Skeletal muscle cell (primary cell): ENCODE results near the gene PHYKPL.
"Not testable (repeated sequence)": the region's sequence is repeated elsewhere in the genome, so short reads cannot be mapped to it uniquely, and the experiment has no call there.

Experiments used
- DNase-seq: peaks from one replicate; pipeline ENCODE4 v3.0.0-alpha.2; 2010; ENCODE audit warnings: low read depth
- H3K4me3 ChIP-seq: 2 replicates; pipeline ENCODE4 v1.5.1; 2011; ENCODE audit warnings: low read depth, mild to moderate bottlenecking, control low read depth, low read length, moderate library complexity

PHYKPL gene

DNA sequence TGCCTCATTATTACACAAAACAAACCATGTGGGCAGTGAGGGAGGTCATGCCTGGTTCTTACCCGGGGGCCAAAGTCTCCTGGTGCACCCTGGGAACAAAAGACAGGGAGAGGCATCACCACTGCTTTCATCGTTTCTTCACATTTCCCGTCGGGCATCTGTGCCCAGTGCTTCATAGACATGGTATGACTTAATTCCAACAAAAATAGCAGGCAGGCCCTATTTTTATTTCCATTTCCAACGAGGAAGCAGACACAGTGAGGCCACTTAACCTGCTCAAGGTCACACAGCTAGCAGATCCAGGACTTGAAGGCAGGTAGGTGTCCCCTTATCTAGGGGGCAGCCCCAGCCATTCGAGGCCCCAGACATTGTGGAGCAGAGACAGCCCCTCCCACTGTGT lies 34.6 kb upstream of the PHYKPL start:
- DNase-seq: no peak
- no peak overlapping the region for H3K4me3 ChIP-seq

DNA sequence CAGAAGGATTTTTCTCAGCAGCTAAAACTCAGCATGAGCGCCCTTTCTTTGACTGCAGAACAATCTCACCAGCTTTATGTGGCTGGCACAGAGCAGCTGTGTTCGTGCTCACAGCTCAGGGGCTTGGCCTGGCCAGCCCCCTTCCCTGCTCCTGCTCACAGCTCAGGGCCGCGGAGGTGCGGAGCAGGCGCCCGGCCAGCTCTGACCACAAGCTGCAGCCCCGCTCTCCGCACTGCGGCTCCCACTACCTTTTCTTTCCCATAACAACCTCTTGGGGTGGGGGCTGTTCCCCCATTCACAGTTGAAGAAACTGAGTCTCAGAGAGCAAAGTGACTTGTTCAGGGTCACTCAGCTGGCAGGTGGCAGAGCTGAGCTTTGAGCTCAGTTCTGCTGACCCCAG lies 34.0 kb upstream of the PHYKPL start:
- H3K4me3 ChIP-seq: no peak overlapping the region
- DNase-seq: no peak

DNA sequence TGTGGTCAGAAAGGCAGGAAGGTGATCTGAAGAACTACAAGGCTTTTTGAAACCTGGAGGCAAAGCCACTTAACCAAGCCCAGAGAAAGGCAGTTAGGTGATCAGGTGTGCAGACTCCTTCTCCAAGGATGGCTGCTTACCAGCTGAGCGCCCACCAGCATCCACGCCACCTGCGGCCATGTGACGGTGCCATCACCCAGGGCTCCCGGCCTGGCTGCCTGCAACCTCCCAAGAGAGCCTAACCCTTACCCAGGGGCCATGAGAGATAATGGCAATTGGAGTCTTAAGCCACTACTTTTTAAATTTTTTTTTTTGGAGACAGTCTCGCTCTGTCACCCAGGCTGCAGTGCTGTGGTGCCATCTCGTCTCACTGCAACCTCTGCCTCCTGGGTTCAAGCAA lies 33.1 kb upstream of the PHYKPL start:
- H3K4me3 ChIP-seq: no peak overlapping the region
- no peak for DNase-seq

DNA sequence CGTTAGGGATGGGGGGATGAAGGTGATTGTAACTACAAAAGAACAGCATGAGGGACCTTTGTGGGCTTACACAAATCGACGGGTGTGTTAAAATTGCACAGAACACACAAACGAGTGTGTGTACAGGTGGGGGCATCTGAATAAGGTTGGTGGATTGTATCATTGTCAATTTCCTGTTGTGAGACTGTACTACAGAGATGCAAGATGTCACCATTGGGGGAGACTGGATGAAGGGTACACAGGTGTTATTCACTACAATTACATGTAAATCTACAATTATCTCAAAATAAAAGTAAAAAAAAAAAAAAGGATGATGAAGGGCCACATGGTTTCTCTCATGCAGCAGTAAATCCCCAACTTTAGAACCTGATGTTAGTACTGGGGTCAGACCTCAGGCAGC lies 31.4 kb upstream of the PHYKPL start:
- no peak for DNase-seq
- H3K4me3 ChIP-seq: no peak overlapping the region

GRCh38 chr5:178261666-178262600 lies 29.3 kb upstream of the PHYKPL start:
- no peak for DNase-seq
- H3K4me3 ChIP-seq: no peak overlapping the region

GRCh38 chr5:178259623-178260536 lies 27.3 kb upstream of the PHYKPL start:
- no peak for DNase-seq
- no peak overlapping the region for H3K4me3 ChIP-seq

DNA sequence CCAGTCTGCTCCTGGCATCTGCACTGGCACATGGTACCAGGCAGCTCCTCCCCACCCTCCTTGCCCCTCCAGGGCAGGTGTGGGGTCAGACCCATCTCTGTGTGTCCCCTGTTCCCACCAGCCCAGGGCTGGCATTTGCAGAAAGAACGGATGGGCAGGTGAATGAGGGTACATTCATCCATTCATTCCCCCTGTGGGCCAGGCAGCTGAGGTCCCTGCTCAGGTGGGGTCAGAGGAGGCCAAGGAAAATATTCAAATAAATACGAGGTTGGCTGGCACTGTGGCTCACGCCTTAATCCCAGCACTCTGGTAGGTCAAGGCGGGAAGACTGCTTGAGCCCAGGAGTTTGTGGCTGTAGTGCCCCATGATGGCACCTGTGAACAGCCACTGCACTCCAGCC lies 25.0 kb upstream of the PHYKPL start:
- no peak for DNase-seq
- H3K4me3 ChIP-seq: no peak overlapping the region

- DNase-seq: no peak
- no peak overlapping the region for H3K4me3 ChIP-seq
Measured at GRCh38 chr5:178256746-178257145, 24.1 kb upstream of the PHYKPL start.

DNA sequence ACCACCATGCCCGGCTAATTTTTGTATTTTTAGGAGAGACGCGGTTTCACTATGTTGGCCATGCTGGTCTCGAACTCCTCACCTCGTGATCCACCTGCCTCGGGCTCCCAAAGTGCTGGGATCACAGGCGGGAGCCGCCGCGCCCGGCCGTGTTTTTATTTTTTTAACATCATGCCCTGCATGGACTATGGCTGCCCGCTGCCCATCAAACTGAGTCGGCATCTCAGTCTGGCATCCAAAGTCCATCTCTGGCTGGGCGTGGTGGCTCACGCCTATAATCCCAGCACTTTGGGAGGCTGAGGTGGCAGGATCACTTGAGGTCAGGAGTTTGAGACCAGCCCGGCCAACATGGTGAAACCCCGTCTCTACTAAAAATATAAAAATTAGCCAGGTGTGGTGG lies 21.0 kb upstream of the PHYKPL start:
- not testable (repeated sequence) for DNase-seq

DNA sequence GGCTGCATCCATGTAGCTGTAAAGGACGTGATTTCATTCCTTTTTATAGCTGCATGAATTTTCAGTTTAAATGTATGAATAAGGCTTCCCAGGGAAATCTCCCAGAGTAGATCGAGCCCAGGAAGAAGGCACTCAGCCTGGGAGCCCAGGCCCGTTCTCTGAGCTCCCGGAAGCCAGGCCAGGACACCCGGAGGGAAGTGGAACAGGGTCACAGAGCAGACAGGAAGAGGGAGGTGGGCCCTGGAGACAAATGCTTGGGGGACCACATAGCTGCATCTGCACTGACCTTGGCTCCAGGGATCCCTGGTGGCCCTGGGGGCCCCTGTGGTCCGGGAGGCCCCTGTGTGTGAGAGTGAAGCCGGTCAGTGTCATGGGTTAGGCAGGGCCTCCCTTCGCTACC lies 19.7 kb upstream of the PHYKPL start:
- H3K4me3 ChIP-seq: no peak overlapping the region
- DNase-seq: no peak

More for the DNA sequence above, 21.0 kb upstream of the PHYKPL start:
- H3K4me3 ChIP-seq: not testable (repeated sequence)

DNA sequence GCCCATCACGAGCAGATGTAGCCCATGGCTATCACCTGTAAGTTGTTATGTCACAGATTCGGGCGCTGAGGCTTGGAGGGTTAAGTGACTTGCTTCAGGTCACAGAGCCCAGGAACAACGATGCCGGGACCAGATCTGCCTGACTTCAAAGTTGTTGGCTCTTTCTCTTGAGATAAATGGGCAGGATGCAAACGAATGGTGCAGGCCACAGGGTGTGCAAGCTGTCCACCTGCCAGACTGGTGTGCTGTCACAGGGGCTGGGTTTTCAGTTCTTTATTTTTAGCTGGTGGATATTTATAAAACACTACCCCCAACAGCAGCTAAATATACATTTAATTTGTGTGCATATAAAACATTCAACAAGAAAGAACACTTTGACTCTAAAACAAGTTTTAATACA lies 17.7 kb upstream of the PHYKPL start:
- no peak for DNase-seq
- no peak overlapping the region for H3K4me3 ChIP-seq

DNA sequence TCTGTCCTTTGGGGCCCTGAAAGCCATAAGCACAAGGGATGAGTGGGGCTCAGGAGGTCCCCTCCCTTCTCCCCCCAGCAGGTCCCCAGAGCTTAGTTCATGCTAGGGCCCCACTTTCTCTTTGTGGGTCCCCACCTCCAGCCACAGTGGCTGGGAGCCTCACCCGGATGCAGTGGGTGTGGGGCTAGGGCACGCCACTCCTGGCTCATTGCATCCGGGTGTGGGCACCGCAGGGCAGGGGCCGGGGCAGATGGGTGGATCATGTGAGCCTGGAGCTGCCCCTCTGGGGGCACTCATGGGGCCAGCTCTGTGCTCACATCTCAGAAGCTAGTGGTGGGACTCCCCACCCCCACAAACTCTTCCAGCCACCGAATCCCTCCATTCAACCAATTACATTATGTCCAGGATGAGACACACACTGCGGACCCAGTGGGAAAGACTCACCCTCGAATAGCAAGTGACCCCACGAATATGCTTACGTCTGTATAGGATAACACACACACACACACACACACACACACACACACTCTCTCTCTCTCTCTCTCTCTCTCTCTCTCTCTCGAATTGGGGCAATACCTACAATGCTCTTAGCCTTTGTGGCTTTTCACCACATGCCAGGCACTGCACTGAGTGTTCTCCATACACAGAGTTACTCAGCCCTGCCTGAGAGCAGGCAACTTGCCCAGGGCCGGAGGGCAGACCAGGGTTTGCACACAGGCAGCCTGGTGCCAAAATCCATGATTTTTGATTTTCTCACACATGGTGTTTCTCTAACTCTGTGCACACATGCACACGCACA lies 16.8 kb upstream of the PHYKPL start:
- DNase-seq: peak; percentile 27

DNA sequence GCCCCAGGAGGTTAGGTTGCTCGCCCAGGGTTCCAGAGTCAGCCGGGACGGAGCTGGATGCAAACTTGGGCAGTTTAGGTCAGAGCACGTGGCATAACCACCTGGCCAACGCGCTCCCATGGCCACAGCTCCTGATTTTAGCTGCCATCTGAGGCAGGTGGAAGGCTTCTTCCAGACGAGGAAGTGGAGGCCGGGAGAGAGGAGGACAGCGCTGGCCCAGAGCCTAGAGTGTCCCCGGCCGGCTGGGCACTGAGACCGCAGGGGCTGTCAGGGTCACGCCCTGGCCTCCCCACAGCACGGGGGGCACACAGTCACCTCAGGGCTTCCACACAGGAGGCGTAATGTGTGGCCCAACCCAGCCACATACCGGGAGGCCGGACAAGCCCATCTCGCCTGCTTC lies 16.1 kb upstream of the PHYKPL start:
- H3K4me3 ChIP-seq: no peak overlapping the region
- DNase-seq: no peak

More for the DNA sequence above, 16.8 kb upstream of the PHYKPL start:
- H3K4me3 ChIP-seq: no peak overlapping the region

GRCh38 chr5:178247481-178248456 lies 15.2 kb upstream of the PHYKPL start:
- no peak overlapping the region for H3K4me3 ChIP-seq
- no peak for DNase-seq

GRCh38 chr5:178246624-178247279 lies 14.2 kb upstream of the PHYKPL start:
- H3K4me3 ChIP-seq: no peak overlapping the region
- no peak for DNase-seq

DNA sequence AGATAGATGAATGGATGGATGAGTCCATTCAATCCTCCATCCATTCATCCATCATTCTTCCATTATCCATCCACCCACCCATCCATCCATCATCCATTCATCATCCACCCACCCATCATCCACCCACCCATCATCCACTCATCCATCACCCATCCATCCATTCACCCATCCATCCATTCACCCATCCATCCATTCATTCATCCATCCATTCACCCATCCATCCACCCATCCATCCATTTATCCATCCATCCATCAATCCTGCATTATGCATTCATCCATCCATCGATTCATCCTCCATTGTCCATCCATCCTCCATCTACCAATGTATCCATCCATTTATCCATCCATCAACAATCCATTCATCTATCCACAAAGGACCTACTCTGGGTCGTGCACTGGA lies 12.8 kb upstream of the PHYKPL start:
- no peak for DNase-seq
- H3K4me3 ChIP-seq: no peak overlapping the region

DNA sequence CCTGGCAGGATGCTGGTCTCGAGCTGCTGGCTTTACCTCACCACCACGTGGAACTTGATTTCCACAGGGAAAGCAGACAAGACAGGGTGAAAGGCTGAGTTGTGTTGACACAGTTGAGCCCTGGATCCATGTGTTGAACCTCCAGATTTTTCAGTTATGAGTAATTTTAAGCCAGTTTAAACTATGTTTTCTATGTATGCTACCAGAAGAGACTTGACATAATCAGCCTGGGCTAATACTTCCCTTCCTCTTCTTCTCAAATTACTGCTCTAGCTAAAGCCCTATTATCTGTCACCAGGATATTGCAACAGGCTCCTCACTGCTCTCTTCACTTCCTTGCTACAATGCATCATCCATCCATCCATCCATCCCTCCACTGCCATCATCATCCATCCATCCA lies 12.0 kb upstream of the PHYKPL start:
- H3K4me3 ChIP-seq: no peak overlapping the region
- DNase-seq: peak; percentile 25

DNA sequence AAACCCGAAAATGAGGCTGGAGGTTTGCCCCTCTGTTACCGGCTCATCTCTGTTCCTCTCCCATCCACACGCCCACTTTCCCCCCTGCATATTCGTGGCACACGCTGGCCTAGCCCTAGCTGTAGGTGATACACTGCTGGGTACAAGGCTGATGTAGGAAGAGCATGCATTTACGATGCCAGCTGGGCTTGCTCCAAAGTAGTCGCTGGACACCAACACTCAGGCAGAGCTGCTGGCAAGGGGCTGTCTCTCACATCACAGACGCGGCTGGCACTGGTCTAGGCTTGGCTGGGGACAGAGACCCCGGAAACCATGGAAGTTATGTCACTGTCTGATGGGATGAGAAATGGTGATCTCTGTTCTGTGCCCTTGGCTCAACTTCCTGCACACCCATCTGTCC lies 9.8 kb upstream of the PHYKPL start:
- no peak for DNase-seq
- H3K4me3 ChIP-seq: no peak overlapping the region
